HepG2 (cell line): ENCODE results near the gene ESYT2. TPM values are rescaled to one million over a fixed set of nuclear protein-coding genes. Genes with fewer than 3 reads are reported as not detected.
A peak's percentile ranks its signal among the peaks of the same experiment; 100 is the strongest.

Experiments
- ATAC-seq: fragments of 200-7000 bp; cut with Tn5 transposase; 3 replicates; pipeline ENCODE4 v1.9.1; 2020; ENCODE audit warnings: mild to moderate bottlenecking, moderate library complexity
- BruUV-seq: library from RNA; stranded (reverse); fragments of 400-500 nt; replicated peaks from 2 replicates; lab custom pipeline; 2021; lab: Mats Ljungman, UMichigan
- CTCF ChIA-PET: fragments of 300-600 bp; formaldehyde crosslinking; extraction: SDS; loops from one replicate; lab custom pipeline; 2021; ENCODE audit warnings: low total read pairs, inconsistent platforms, low intra/inter-chr PET ratio; lab: Yijun Ruan, JAX
- POLR2A ChIA-PET: fragments of 350-600 bp; sonication (Branson Sonifier 250); formaldehyde crosslinking; loops from one replicate; lab custom pipeline; 2020; ENCODE audit warnings: antibody characterized with exemption, inconsistent platforms; lab: Yijun Ruan, JAX
- DNase-seq: peaks from one replicate; pipeline ENCODE4 v3.0.0-alpha.2; 2015; ENCODE audit warnings: low spot score
- FAIRE-seq: peaks from 3 replicates; lab custom pipeline; 2011; peaks lifted over from hg19 to GRCh38; lab: Jason Lieb, UNC
- H2AFZ ChIP-seq: one replicate; pipeline ENCODE4 v1.6.1; 2011; ENCODE audit warnings: low read length, inconsistent platforms
- H3K27ac ChIP-seq: fragments of 300-600 bp; 3 replicates; pipeline ENCODE4 v1.8.0; 2011; ENCODE audit warnings: mixed run types, mild to moderate bottlenecking, mixed read lengths, low read length, inconsistent platforms; ENCODE audit not compliant: insufficient read depth; ENCODE audit errors: extremely low read length
- H3K27me3 ChIP-seq, 2 experiments: fragments of 200-600 bp in 1 of 2; 2 replicates in 1 of 2; 3 replicates in 1 of 2; pipeline versions ENCODE4 v1.6.0 to v1.8.0; 2011; ENCODE audit warnings: low read length in 2 of 2, mild to moderate bottlenecking in 2 of 2, moderate library complexity in 2 of 2, inconsistent platforms in 1 of 2; ENCODE audit not compliant: insufficient read depth in 2 of 2, control insufficient read depth in 1 of 2
- H3K36me3 ChIP-seq, 2 experiments: fragments of 200-600 bp in 1 of 2; replicated peaks in 1 of 2; 2 replicates in 1 of 2; 3 replicates in 1 of 2; pipeline versions ENCODE4 v1.5.1 to v1.8.0; 2011; ENCODE audit warnings: low read length in 2 of 2, inconsistent platforms in 1 of 2; ENCODE audit not compliant: insufficient read depth in 2 of 2, control insufficient read depth in 1 of 2
- H3K4me1 ChIP-seq: 2 replicates; pipeline ENCODE4 v1.5.1; 2012; ENCODE audit warnings: low read length, inconsistent platforms; ENCODE audit not compliant: insufficient read depth
- H3K4me2 ChIP-seq: 2 replicates; pipeline ENCODE4 v1.6.0; 2011; ENCODE audit warnings: low read depth, low read length, inconsistent platforms
- H3K4me3 ChIP-seq, 3 experiments: fragments of 200-600 bp in 1 of 3; sonication (generic), shearing (Covaris generic) in 1 of 3; replicated peaks in 1 of 3; 2 replicates each; pipeline ENCODE4 v1.5.1; 2011 to 2016; ENCODE audit warnings: low read length in 3 of 3, inconsistent platforms in 2 of 3, low read depth in 2 of 3, mild to moderate bottlenecking in 2 of 3, control low read depth in 1 of 3, mixed read lengths in 1 of 3; ENCODE audit not compliant: insufficient read depth in 1 of 3
- H3K79me2 ChIP-seq: one replicate; pipeline ENCODE4 v1.6.1; 2011; ENCODE audit warnings: low read length, inconsistent platforms; ENCODE audit not compliant: insufficient read depth
- H3K9ac ChIP-seq: 2 replicates; pipeline ENCODE4 v1.6.0; 2011; ENCODE audit warnings: mild to moderate bottlenecking, low read depth, low read length, inconsistent platforms; ENCODE audit not compliant: insufficient read depth
- H3K9me3 ChIP-seq: 2 replicates; pipeline ENCODE4 v1.5.1; 2012; ENCODE audit warnings: mild to moderate bottlenecking, low read length
- H4K20me1 ChIP-seq: 2 replicates; pipeline ENCODE4 v1.6.0; 2011; ENCODE audit warnings: inconsistent platforms, mild to moderate bottlenecking, low read length, moderate library complexity; ENCODE audit not compliant: insufficient read depth
- IKZF4 ChIP-seq: sonication (generic); formaldehyde crosslinking; IDR thresholded peaks from 2 replicates; pipeline ENCODE4 v1.5.1; 2020; ENCODE audit warnings: borderline replicate concordance, mild to moderate bottlenecking, low read depth, missing genetic modification reagents; ENCODE audit errors: not compliant biosample characterization
- KAT8 ChIP-seq: IDR thresholded peaks from 2 replicates; pipeline ENCODE4 v1.6.1; 2016; ENCODE audit warnings: missing genetic modification reagents, missing compliant biosample characterization
- MAX ChIP-seq: IDR thresholded peaks from 2 replicates; pipeline ENCODE4 v1.6.1; 2012; ENCODE audit warnings: inconsistent platforms
- THYN1 ChIP-seq: sonication (generic); formaldehyde crosslinking; IDR thresholded peaks from 2 replicates; pipeline ENCODE4 v1.8.1; 2023; ENCODE audit warnings: low read depth, mild to moderate bottlenecking, moderate library complexity, missing genetic modification reagents, borderline replicate concordance
- ZMAT3 ChIP-seq: sonication (generic); formaldehyde crosslinking; conservative IDR thresholded peaks from 2 replicates; pipeline ENCODE4 v1.7.0; 2021; ENCODE audit warnings: missing genetic modification reagents
- ZNF24 ChIP-seq: fragments of 450-650 bp; IDR thresholded peaks from 2 replicates; pipeline ENCODE4 v1.6.1; 2017; ENCODE audit warnings: antibody characterized with exemption, mild to moderate bottlenecking
- ZNF354B ChIP-seq: sonication (generic); formaldehyde crosslinking; IDR thresholded peaks from 2 replicates; pipeline ENCODE4 v1.8.0; 2022; ENCODE audit warnings: mild to moderate bottlenecking, missing genetic modification reagents
- ZNF644 ChIP-seq: IDR thresholded peaks from 2 replicates; pipeline ENCODE4 v1.6.1; 2016; ENCODE audit warnings: low read depth
- ZNF703 ChIP-seq: sonication (generic); formaldehyde crosslinking; IDR thresholded peaks from 2 replicates; pipeline ENCODE4 v1.5.1; 2020; ENCODE audit warnings: missing genetic modification reagents, mild to moderate bottlenecking, moderate library complexity, borderline replicate concordance
- WGBS: methylation state at CpG from one replicate; pipeline ENCODE4 v1.1.6; 2017; ENCODE audit warnings: low lambda C conversion rate; 5-methylcytosine and 5-hydroxymethylcytosine counted together
- in situ Hi-C: cut with HindIII; loops from 2 replicates; pipeline ENCODE4 v1.10.0; 2017; ENCODE audit warnings: low pct_unique_long_range_greater_than_20kb; ENCODE audit not compliant: extremely low pct_ligation_motif_present
- intact Hi-C: fragments of 100-400 bp; cut with micrococcal nuclease; formaldehyde crosslinking; loops from one replicate; pipeline ENCODE4 v1.10.0; 2022; ENCODE audit not compliant: unreplicated experiment
- polyA plus RNA-seq, 8 experiments: library from polyadenylated mRNA; depleted of rRNA in 3 of 8; stranded (reverse) in 7 of 8; unstranded in 1 of 8; fragments of >200 nt; fragmentation: Illumina TruSeq in 4 of 8; extraction: Trizol in 4 of 8; gene quantifications; 2 replicates each; pipeline versions ENCODE4 v1.2.1 to v1.2.3, GENCODE V29; 2011 to 2016; ENCODE audit warnings: low read depth in 4 of 8, missing spikeins in 1 of 8, mixed read lengths in 1 of 8; ENCODE audit not compliant: insufficient read depth in 1 of 8
- total RNA-seq, 5 experiments: library from RNA; depleted of rRNA; stranded (reverse); fragments of >200 nt; fragmentation: Illumina TruSeq; extraction: Trizol; gene quantifications; 2 replicates each; pipeline ENCODE4 v1.2.3, GENCODE V29; 2016; ENCODE audit warnings: low read depth in 1 of 5
- TF ChIP-seq, protein P1 (sequence below), 2 experiments: sonication (generic) in 1 of 2; formaldehyde crosslinking in 1 of 2; IDR thresholded peaks; 2 replicates each; pipeline versions ENCODE4 v1.6.1 to v1.9.0; 2014 to 2022; ENCODE audit warnings: antibody characterized with exemption in 1 of 2, borderline replicate concordance in 1 of 2, inconsistent platforms in 1 of 2, low read depth in 1 of 2, missing genetic modification reagents in 1 of 2

The ESYT2 gene
- total and polyA plus RNA-seq, 2 of the 13 experiments (the other 11 are each of a cell fraction or from before 2014, with no cell fraction given) = 28.5 to 37.3 TPM

- peaks cover 83% of the 10 kb centered on the region for H3K79me2 ChIP-seq
- ChIA-PET CTCF (no interaction called here), POLR2A (interaction anchor here (1.3 to 3.1 kb wide), 5 partner anchors 8 to 111 kb away, joined by 4 to 34 read pairs (median 12); partner anchors contain the start of gene ESYT2)
- intact Hi-C loops = loop anchor here (5.0 to 10.0 kb wide), 3 partner anchors 39 to 159 kb away; partner anchors contain the start of genes DYNC2I1 and NCAPG2
- in situ Hi-C loops = no loop called here
- TSS peak; percentile 98 for BruUV-seq
- no peak overlapping the region for H2AFZ ChIP-seq
- WGBS = 2% methylated on average over 9 of the region's 15 CpGs
- H3K36me3 ChIP-seq = peaks cover 0 to 5% of the 10 kb centered on the region in 2 experiments; a peak in 2 of 5 replicates
- H3K9me3 ChIP-seq = no peaks in the 10 kb centered on the region
- H3K4me3 ChIP-seq = peak overlapping the region; percentile 50 to 66 (median 55)
- peak overlapping the region; percentile 91 for H3K4me2 ChIP-seq
- peaks cover 76% of the 10 kb centered on the region for H3K4me1 ChIP-seq
- peak; percentile 98 for ATAC-seq
- DNase-seq = peak; percentile 91
- H3K27ac ChIP-seq = peak overlapping the region; percentile 96
- no peaks in the 10 kb centered on the region for H3K27me3 ChIP-seq
- peak overlapping the region; percentile 83 for H3K9ac ChIP-seq
- peaks cover 9% of the 10 kb centered on the region; the same call in 1 of the 2 replicates for H4K20me1 ChIP-seq
- FAIRE-seq = peak; percentile 88
- TF ChIP-seq ZNF354B (CRISPR knock-in tag) (0 out of 2 replicates have a peak, but pooled peaks have one; percentile 70), ZNF703 (CRISPR knock-in tag) (no peak), MAX (peak; percentile 52; the same call in 1 of the 2 replicates), ZNF644 (CRISPR knock-in tag) (peak; percentile 70; the same call in 1 of the 2 replicates), ZMAT3 (CRISPR knock-in tag) (no peak), ZNF24 (0 out of 2 replicates have a peak, but pooled peaks have one; percentile 8), KAT8 (CRISPR knock-in tag) (peak; percentile 18; the same call in 1 of the 2 replicates), THYN1 (CRISPR knock-in tag) (0 out of 2 replicates have a peak, but pooled peaks have one; percentile 82), IKZF4 (CRISPR knock-in tag) (peak; percentile 65)
- TF ChIP-seq, protein P1, sequence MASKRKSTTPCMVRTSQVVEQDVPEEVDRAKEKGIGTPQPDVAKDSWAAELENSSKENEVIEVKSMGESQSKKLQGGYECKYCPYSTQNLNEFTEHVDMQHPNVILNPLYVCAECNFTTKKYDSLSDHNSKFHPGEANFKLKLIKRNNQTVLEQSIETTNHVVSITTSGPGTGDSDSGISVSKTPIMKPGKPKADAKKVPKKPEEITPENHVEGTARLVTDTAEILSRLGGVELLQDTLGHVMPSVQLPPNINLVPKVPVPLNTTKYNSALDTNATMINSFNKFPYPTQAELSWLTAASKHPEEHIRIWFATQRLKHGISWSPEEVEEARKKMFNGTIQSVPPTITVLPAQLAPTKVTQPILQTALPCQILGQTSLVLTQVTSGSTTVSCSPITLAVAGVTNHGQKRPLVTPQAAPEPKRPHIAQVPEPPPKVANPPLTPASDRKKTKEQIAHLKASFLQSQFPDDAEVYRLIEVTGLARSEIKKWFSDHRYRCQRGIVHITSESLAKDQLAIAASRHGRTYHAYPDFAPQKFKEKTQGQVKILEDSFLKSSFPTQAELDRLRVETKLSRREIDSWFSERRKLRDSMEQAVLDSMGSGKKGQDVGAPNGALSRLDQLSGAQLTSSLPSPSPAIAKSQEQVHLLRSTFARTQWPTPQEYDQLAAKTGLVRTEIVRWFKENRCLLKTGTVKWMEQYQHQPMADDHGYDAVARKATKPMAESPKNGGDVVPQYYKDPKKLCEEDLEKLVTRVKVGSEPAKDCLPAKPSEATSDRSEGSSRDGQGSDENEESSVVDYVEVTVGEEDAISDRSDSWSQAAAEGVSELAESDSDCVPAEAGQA (IDR thresholded peaks at IDR 0.05; ENCODE audit: low read depth) = no peak
- TF ChIP-seq, protein P1 (CRISPR knock-in tag; IDR thresholded peaks at IDR 0.05; ENCODE audit: borderline replicate concordance) = no peak
Measured at GRCh38 chr7:158818325-158819213, 10.7 kb downstream of the ESYT2 start.
